Cortex of kidney (tissue), 1 donor: ENCODE results near the gene NPSR1.
"Not testable (repeated sequence)": the region's sequence is repeated elsewhere in the genome, so short reads cannot be mapped to it uniquely, and the experiment has no call there.

ENCODE experiments used
- DNase-seq: peaks from one replicate; lab custom pipeline; 2025; lab: John Stamatoyannopoulos, UW

Gene NPSR1

GRCh38 chr7:34874329-34874728, 216.3 kb downstream of the NPSR1 start:
- not testable (repeated sequence) for DNase-seq

DNA sequence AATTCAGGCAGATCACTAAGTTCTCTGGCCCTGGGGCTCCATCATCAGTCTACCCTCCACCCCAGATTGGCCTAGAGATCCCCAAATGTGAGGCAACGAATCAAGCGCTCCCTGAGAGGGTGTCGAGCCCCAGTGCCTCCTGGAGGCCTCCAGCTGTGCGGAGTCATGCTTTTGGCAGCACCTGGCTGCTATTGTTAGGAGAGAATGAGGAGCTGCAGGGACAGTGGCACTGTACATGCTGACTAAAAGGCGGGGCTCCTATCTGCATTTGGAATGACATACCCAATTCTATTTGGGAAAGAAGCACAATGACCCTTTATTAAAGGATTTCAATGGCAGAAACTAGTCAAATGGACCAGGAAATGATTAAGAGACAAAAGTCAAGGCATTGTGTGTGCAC, 217.5 kb downstream of the NPSR1 start:
- DNase-seq = no peak

GRCh38 chr7:34878944-34879735, 221.1 kb downstream of the NPSR1 start:
- DNase-seq = not testable (repeated sequence)

GRCh38 chr7:34879871-34880270, 221.9 kb downstream of the NPSR1 start:
- DNase-seq = no peak

GRCh38 chr7:34883855-34884254, 225.8 kb downstream of the NPSR1 start:
- not testable (repeated sequence) for DNase-seq

DNA sequence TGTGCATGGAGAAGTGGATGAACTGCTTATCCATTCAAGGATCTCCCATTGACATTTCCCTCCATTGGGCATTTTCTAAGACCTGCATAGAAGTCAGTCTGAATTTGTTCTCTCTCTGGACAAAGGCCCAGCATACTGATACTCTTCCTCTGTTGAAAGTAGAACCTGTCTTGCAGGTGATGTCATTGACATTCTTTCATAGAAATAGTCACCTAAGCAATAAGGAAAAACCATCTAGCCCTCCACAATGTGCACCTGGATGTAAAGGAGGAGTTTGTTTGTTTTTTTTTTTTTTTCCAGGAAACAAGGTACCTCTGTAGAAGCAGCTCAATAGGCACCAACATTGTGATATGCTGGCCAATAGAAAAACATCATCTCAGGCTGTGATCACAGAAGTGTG, 228.8 kb downstream of the NPSR1 start:
- no peak for DNase-seq

GRCh38 chr7:34889951-34890350, 231.9 kb downstream of the NPSR1 start:
- no peak for DNase-seq

GRCh38 chr7:34895202-34895601, 237.2 kb downstream of the NPSR1 start:
- DNase-seq = no peak
